ENCODE measurements around the gene TRIP10. TPM values are rescaled to one million over a fixed set of nuclear protein-coding genes. Genes with fewer than 3 reads are reported as not detected.
A peak's percentile ranks its signal among the peaks of the same experiment; 100 is the strongest.
"Not testable (repeated sequence)": the region's sequence is repeated elsewhere in the genome, so short reads cannot be mapped to it uniquely, and the experiment has no call there.

The TRIP10 gene
- total RNA-seq (2014; rRNA removed; shearing (Covaris generic)): 56.2 and 58.3 TPM in 2 replicates

- DNase-seq (ENCODE audit: low spot score): peak; percentile 56
Observed at GRCh38 chr19:6739390-6739882, at the start of gene TRIP10. Gene TRIP10 (plus strand): TSS chr19:6739680. CDS start chr19:6739762, 82 bp downstream.

- DNase-seq (ENCODE audit: low spot score): no peak
Observed at GRCh38 chr19:6690160-6690885, 49.2 kb upstream of the TRIP10 start.

GRCh38 chr19:6691342-6691741 is 48.1 kb upstream of the TRIP10 start:
- DNase-seq (ENCODE audit: low spot score): no peak

GRCh38 chr19:6692027-6692426 is 47.5 kb upstream of the TRIP10 start:
- no peak for DNase-seq (ENCODE audit: low spot score)

- DNase-seq (ENCODE audit: low spot score): no peak
Observed at GRCh38 chr19:6693056-6693471, 46.4 kb upstream of the TRIP10 start.

GRCh38 chr19:6693681-6694080 is 45.8 kb upstream of the TRIP10 start:
- no peak for DNase-seq (ENCODE audit: low spot score)

GRCh38 chr19:6694147-6694815 is 45.2 kb upstream of the TRIP10 start:
- no peak for DNase-seq (ENCODE audit: low spot score)

- no peak for DNase-seq (ENCODE audit: low spot score)
Observed at GRCh38 chr19:6696239-6696820, 43.1 kb upstream of the TRIP10 start.

GRCh38 chr19:6697291-6697690 is 42.2 kb upstream of the TRIP10 start:
- DNase-seq (ENCODE audit: low spot score): no peak

- no peak for DNase-seq (ENCODE audit: low spot score)
Observed at GRCh38 chr19:6699935-6700334, 39.5 kb upstream of the TRIP10 start.

GRCh38 chr19:6700586-6701316 is 38.7 kb upstream of the TRIP10 start:
- DNase-seq (ENCODE audit: low spot score): no peak

GRCh38 chr19:6705931-6706632 is 33.4 kb upstream of the TRIP10 start:
- no peak for DNase-seq (ENCODE audit: low spot score)

- DNase-seq (ENCODE audit: low spot score): no peak
Observed at GRCh38 chr19:6706633-6706958, 32.9 kb upstream of the TRIP10 start.

GRCh38 chr19:6707011-6707657 is 32.3 kb upstream of the TRIP10 start:
- DNase-seq (ENCODE audit: low spot score): no peak

- no peak for DNase-seq (ENCODE audit: low spot score)
Observed at GRCh38 chr19:6707658-6708018, 31.8 kb upstream of the TRIP10 start.

- no peak for DNase-seq (ENCODE audit: low spot score)
Observed at GRCh38 chr19:6708346-6708745, 31.1 kb upstream of the TRIP10 start.

- not testable (repeated sequence) for DNase-seq (ENCODE audit: low spot score)
Observed at GRCh38 chr19:6708913-6709312, 30.6 kb upstream of the TRIP10 start.

GRCh38 chr19:6709549-6709948 is 29.9 kb upstream of the TRIP10 start:
- DNase-seq (ENCODE audit: low spot score): no peak

GRCh38 chr19:6710273-6711077 is 29.0 kb upstream of the TRIP10 start:
- DNase-seq (ENCODE audit: low spot score): no peak

- DNase-seq (ENCODE audit: low spot score): no peak
Observed at GRCh38 chr19:6711078-6711361, 28.5 kb upstream of the TRIP10 start.

- DNase-seq (ENCODE audit: low spot score): no peak
Observed at GRCh38 chr19:6711605-6712004, 27.9 kb upstream of the TRIP10 start.
